Ascending aorta (tissue), 2 donors: ENCODE results near the gene ANK3. TPM values are rescaled to one million over a fixed set of nuclear protein-coding genes. Genes with fewer than 3 reads are reported as not detected.

Experiments used
- DNase-seq, 2 donors: peaks; one replicate each; pipeline ENCODE4 v3.0.0-alpha.2; 2019; ENCODE audit warnings: low spot score in 2 of 2
- H3K27ac ChIP-seq, 2 donors: fragments of 200-600 bp; sonication (generic); one replicate each; pipeline ENCODE4 v1.5.1; 2016 to 2017; ENCODE audit warnings: mild to moderate bottlenecking in 1 of 2
- H3K27me3 ChIP-seq: fragments of 200-600 bp; sonication (generic); one replicate; pipeline ENCODE4 v1.5.1; 2017
- H3K36me3 ChIP-seq, 2 donors: fragments of 200-600 bp; sonication (generic); one replicate each; pipeline ENCODE4 v1.5.1; 2016
- H3K4me1 ChIP-seq, 2 donors: fragments of 200-600 bp; sonication (generic); one replicate each; pipeline ENCODE4 v1.5.1; 2016 to 2017; ENCODE audit warnings: mild to moderate bottlenecking in 1 of 2
- H3K4me3 ChIP-seq, 2 donors: fragments of 200-600 bp; sonication (generic); one replicate each; pipeline ENCODE4 v1.5.1; 2016 to 2017; ENCODE audit warnings: mild to moderate bottlenecking in 1 of 2
- H3K9me3 ChIP-seq, 2 donors: fragments of 200-600 bp; sonication (generic); one replicate each; pipeline ENCODE4 v1.5.1; 2016
- intact Hi-C: fragments of 100-400 bp; cut with DNase I; formaldehyde crosslinking; loops from one replicate; pipeline ENCODE4 v1.15.1; 2023
- total RNA-seq: library from RNA; depleted of rRNA; stranded (reverse); fragments of >200 nt; gene quantifications from one replicate; pipeline ENCODE4 v1.1.0, GENCODE V29; 2016
- TF ChIP-seq, protein P1 (sequence below), 3 experiments: fragments of 200-600 bp in 2 of 3; fragments of 450-650 bp in 1 of 3; sonication (generic) in 2 of 3; IDR thresholded peaks; one replicate each; pipeline ENCODE4 v1.5.1; 2016 to 2019; ENCODE audit warnings: antibody characterized with exemption in 3 of 3, mild to moderate bottlenecking in 1 of 3, moderate library complexity in 1 of 3

Gene ANK3
- total RNA-seq, 1 donor from 2014 or later, result 28.3 TPM

DNA sequence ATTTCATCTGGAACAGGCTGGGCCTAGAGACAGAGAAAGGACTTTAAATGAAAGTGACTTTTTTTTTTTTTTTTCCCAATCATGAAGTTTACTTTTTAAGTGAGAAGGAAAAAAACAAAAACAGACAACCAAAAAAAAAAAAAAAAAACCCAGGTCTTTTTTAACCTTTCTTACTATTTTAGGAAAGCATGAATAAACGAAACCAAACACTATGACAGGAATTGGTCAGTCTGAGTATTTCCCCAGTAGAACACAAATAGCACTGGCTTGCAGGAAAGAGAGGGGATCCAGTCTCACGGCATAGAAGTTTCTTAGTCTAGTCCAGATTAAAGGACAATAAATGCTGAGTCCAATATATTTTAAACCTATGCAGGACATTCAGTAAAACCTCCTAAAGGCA, 302.8 kb downstream of the ANK3 start:
- DNase-seq, result no peak
- Histone ChIP-seq H3K27me3 (no peaks in the 10 kb centered on the region), H3K36me3 (no peaks in the 10 kb centered on the region), H3K9me3 (no peaks in the 10 kb centered on the region), H3K4me1 (peaks cover 0 to 8% of the 10 kb centered on the region in 2 donors), H3K4me3 (no peak overlapping the region), H3K27ac (peak overlapping the region; percentile 21 to 45)
- intact Hi-C loops, result no loop called here
- TF ChIP-seq, protein P1, sequence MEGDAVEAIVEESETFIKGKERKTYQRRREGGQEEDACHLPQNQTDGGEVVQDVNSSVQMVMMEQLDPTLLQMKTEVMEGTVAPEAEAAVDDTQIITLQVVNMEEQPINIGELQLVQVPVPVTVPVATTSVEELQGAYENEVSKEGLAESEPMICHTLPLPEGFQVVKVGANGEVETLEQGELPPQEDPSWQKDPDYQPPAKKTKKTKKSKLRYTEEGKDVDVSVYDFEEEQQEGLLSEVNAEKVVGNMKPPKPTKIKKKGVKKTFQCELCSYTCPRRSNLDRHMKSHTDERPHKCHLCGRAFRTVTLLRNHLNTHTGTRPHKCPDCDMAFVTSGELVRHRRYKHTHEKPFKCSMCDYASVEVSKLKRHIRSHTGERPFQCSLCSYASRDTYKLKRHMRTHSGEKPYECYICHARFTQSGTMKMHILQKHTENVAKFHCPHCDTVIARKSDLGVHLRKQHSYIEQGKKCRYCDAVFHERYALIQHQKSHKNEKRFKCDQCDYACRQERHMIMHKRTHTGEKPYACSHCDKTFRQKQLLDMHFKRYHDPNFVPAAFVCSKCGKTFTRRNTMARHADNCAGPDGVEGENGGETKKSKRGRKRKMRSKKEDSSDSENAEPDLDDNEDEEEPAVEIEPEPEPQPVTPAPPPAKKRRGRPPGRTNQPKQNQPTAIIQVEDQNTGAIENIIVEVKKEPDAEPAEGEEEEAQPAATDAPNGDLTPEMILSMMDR (IDR thresholded peaks at IDR 0.05), result no peak

DNA sequence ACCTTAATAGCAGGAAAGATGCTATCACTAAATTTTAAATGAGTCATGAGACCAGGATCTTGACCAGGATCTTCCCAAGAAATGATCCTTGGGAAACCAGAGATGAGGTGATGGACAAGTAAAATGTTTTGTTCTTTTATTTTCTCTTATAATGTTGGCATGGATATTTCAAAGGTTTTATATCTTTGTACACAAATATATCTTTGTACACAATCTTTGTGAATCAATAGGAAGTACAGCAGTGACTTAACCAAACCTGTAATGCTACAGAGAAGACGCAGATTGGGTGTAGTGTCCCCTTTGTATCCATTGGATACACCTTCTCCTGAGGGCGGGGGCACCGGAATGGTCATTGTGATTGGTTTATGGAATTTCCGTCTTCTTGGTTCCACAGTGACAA, 303.3 kb downstream of the ANK3 start:
- H3K27me3 ChIP-seq, result no peaks in the 10 kb centered on the region
- no peak overlapping the region for H3K4me3 ChIP-seq
- peak overlapping the region in 1 of 2 donors; percentile 45 for H3K27ac ChIP-seq
- no peak for DNase-seq
- intact Hi-C loops, result no loop called here
- no peaks in the 10 kb centered on the region for H3K9me3 ChIP-seq
- H3K4me1 ChIP-seq, result peaks cover 0 to 8% of the 10 kb centered on the region in 2 donors
- H3K36me3 ChIP-seq, result no peaks in the 10 kb centered on the region
- TF ChIP-seq, protein P1 (IDR thresholded peaks at IDR 0.05), result no peak

DNA sequence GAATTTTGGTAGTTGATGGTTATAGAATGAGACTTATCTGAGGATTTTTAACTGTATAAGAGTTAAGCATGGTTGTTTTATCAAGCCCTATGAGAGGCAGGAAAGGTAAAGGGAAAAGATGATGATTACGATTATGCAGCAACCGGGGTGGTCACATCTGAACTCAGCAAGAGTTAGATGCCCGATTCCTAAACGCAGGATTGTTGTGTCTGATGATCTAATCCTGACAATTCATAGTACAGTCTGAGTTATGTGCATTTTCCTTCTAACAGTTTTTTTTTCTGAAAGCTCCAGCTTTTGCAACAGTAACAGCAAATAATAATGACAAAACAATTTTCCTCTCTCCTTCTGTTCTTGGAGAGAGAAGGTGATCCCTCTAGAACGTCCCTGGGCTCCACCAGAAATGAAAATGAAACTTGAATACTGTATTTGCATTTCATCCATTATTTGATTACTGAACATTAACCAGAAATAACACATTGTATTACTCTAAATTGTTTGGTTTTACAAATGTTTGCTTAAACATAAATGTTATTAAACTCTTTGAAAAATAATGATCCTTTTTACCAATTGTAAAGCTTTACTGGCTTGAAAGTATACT, 306.8 kb downstream of the ANK3 start:
- DNase-seq, result no peak
- intact Hi-C loops, result no loop called here
- no peaks in the 10 kb centered on the region for H3K36me3 ChIP-seq
- no peaks in the 10 kb centered on the region for H3K9me3 ChIP-seq
- no peak overlapping the region for H3K27ac ChIP-seq
- H3K4me3 ChIP-seq, result peak overlapping the region; percentile 35 to 54
- TF ChIP-seq, protein P1 (IDR thresholded peaks at IDR 0.05), result no peak
- H3K4me1 ChIP-seq, result peaks cover 0 to 3% of the 10 kb centered on the region in 2 donors
- no peaks in the 10 kb centered on the region for H3K27me3 ChIP-seq

DNA sequence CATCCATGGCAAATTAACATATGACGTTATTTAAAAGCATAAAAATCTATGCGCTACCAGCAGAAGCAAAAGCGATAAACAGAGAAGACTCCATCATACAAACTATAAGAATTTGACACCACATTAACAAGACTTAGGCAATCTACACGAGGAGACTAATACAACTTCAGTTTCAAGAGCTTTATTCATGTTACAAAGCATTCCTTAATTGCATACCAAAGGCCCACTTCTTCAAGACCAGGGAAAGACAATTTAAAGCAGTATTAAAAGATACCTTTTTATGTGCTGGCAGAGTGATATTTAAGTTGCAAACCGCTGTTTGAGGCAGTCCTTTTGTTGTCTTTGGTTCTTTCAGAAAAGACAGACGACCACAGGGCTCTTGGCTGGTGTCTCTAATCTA, 307.3 kb downstream of the ANK3 start:
- no peak for DNase-seq
- TF ChIP-seq, protein P1 (IDR thresholded peaks at IDR 0.05), result no peak
- intact Hi-C loops, result no loop called here
- Histone ChIP-seq H3K9me3 (no peaks in the 10 kb centered on the region), H3K4me1 (no peaks in the 10 kb centered on the region), H3K27ac (no peak overlapping the region), H3K36me3 (no peaks in the 10 kb centered on the region), H3K4me3 (peak overlapping the region; percentile 35 to 54), H3K27me3 (no peaks in the 10 kb centered on the region)

DNA sequence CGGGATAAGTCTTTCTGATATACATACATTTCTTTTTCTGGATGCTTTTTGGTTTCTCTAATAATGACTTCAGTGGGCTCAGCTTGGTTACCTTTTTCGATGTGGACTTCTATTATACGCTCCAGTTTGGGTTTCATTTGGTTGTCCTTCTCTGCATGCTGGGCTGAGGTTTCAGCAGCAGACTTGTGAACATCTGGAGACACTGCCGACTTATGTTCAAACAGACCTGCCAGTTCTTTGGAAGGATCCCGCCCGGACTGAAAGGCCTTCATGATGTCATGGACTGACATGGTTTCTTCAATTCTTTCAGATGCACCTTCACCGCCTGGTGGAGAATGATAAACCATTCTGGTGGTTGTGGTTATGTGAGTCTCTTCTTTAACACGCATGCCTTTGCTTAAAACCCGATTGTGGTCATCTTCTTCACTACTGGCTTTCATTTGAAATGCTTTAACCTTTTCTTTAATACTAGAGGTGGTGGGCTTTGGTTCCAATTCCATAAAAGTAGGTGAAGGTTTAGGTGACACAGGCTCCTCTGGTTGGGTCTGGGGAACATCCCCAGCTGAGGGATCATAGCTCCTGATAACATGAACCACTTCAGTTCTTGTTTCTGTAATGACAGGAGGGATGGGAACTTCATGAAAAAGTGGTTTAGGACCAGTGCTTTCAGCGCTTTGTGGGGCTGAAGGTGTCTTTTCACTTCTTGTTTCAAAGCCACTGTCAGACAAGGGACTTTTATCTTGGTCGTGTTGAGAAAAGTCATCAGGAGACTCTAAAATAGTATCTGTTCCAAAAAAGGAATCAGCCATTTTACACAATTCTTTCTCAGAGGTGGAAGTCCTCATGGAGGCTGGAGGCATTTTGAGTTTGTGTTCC, 315.7 kb downstream of the ANK3 start:
- Histone ChIP-seq H3K4me1 (no peaks in the 10 kb centered on the region), H3K9me3 (no peaks in the 10 kb centered on the region), H3K4me3 (no peak overlapping the region), H3K27ac (no peak overlapping the region), H3K27me3 (no peaks in the 10 kb centered on the region), H3K36me3 (no peaks in the 10 kb centered on the region)
- no peak for DNase-seq
- intact Hi-C loops, result no loop called here
- TF ChIP-seq, protein P1 (IDR thresholded peaks at IDR 0.05), result no peak
